HG03064 (cell line): ENCODE results near the gene CKM.
"Not testable (repeated sequence)": the region's sequence is repeated elsewhere in the genome, so short reads cannot be mapped to it uniquely, and the experiment has no call there.

Experiments used
- ATAC-seq: cut with Tn5 transposase; IDR thresholded peaks from one replicate; pipeline ENCODE4 v1.9.1; 2021; ENCODE audit warnings: low read depth; ENCODE audit not compliant: unreplicated experiment

Gene CKM

DNA sequence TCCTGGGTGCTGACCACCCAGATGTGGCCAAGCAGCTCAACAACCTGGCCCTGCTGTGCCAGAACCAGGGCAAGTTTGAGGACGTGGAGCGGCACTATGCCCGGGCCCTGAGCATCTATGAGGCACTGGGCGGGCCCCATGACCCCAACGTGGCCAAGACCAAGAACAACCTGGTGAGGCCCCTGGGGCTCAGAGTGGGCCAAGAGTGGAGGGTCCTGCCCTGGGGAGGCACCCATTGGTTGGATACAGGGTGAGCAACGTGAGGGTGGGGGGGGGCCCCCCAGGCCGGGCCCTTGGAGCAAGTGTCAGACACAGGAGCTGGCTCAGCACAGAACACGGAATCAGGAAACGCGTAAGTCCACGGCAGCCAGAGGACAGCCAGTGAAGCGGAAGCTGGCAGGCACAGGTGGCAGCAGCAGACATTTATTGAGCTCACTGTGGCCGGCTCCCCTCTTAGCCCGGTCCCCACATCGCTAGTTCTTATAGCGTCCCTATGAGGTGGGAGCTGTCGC is 26.8 kb upstream of the CKM start:
- ATAC-seq: no peak

DNA sequence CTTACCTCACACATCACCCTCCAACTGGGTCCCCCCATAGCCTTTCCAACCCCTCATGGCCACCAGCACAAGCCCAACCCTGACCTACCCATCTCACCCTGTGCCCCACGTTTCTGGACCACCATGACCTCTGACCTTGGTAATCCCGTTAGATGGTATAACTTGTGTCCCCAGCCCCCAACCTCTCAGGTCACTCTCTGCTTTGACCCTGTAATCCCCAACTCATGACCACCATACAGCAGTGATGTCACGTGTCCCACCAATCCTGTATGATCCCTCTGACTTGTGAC is 26.4 kb upstream of the CKM start:
- ATAC-seq: no peak

DNA sequence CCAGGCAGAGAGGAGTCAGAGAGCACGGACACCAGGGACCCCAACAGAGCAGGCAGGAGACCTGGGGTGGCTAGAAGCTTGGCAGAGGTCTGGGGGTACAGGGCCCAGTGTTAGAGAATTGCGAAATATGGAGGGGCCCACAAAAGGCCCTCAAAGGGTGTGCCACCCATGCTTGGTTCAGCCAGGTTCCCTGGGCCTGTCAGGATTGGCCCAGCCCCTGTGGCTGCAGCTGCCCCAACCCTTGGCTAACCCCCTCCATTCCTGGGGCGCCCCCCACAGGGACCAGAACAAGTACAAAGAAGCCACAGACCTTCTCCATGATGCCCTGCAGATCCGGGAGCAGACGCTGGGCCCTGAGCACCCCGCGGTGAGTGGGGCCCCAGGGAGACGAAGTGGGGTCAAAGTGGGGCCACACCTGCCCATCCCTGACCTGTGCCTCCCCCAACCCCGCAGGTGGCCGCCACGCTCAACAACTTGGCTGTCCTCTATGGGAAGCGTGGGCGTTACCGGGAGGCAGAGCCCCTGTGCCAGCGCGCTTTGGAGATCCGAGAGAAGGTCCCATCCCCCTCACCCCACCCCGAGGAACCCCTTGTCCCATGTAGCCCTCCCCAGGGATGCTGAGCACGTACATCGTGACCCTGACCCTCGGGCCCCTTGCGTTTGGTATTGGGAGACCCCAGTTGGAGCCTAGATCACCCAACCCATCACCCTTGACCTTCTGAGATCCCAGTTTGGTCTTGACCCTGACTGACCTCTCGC is 25.9 kb upstream of the CKM start:
- no peak for ATAC-seq

DNA sequence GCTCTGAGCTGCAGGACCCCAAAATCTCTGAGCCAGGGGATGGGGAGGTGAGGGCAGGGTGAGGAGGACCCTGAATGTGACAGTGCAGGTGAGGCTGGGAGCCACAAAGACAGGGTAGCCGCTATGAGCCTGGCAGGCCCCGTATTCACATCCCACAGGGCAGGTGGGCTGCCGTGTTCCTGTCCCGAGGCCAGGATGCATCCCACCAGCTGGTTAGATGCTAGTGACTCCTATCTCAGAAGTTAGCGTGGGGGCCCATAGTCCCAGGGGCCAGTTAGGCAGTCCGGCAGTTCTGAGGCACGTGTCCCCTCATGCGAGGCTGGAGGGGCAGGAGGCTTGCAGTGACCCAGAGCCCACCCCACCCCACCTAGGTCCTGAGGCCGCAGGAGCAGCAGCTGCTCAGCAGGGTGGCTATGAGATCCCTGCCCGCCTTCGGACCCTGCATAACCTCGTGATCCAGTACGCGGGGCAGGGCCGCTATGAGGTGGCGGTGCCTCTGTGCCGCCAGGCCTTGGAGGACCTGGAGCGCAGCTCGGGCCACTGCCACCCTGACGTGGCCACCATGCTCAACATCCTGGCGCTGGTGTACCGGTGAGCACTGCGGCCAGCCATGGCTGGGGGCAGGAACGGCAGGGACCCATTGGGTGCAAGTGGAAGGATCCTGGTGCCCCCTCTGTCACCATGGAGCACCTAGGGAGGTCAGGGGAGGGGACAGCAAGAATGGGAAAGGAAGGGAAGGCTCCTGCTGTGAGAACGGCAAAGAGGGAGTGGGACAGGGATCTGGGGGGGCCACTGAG is 25.1 kb upstream of the CKM start:
- no peak for ATAC-seq

DNA sequence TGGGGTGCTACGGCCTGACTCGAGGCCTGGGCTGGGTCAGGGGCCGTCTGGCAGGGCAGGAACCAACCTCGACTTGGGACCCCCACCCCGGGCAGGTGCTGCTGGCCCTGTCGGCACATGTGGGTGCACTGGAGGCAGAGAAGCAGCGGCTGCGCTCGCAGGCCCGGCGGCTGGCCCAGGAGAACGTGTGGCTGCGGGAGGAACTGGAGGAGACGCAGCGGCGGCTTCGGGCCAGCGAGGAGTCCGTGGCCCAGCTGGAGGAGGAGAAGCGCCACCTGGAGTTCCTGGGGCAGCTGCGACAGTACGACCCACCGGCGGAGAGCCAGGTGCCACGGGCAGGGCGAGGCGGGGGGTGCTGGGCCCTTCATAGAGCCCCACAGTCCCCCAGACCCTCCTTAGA is 23.8 kb upstream of the CKM start:
- ATAC-seq: no peak

DNA sequence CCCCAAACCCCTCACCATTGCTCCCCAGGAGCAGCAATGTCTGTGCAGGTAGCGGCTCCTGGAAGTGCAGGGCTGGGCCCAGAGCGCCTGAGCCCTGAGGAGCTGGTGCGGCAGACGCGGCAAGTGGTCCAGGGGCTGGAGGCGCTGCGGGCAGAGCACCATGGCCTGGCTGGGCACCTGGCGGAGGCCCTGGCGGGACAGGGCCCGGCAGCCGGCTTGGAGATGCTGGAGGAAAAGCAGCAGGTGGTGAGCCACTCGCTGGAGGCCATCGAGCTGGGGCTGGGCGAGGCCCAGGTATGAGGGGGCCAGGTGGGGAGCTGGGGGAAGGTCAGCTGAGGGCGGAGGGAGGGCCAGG is 22.8 kb upstream of the CKM start:
- ATAC-seq: no peak

DNA sequence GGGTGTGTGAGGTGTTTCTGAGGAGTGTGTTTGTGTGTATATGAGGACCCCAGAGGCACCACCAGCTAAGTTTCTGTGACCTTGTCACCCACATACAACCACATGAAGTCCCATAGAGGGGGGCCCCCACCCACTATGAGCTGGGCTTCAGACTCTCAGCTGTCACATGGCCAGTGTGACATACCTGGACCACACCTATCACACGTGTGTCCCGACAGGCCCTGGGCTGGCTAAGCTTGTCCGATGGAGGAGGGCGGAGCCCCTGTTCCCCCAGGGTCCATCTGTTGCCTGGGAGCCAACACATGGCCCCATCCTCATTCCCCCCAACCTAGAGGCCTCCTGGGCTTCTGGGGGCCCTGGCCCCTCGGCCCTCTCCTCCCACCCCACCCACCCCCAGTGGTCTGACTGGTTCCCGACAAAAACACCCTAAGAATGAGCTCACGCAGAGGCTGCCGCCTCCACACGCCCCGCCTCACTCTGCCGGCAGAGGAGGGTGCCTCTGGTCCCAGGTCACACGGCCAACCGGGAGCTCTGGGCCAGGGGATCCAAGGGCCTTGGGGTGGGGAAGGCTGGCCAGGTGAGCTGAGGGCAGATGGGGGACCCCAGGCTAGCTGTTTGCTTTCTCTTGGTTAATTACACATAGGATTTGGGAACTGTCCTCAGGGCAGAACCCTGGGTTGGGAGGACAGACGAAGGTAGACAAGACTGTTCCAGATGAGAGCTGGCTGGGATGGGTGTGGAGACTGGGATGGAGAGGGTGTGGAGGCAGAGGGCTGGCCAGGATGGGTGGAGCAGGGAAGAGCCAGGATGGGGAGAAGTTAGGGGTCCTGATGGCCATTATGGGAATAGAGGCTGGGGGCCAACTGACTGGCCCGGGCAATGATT is 22.2 kb upstream of the CKM start:
- ATAC-seq: no peak

DNA sequence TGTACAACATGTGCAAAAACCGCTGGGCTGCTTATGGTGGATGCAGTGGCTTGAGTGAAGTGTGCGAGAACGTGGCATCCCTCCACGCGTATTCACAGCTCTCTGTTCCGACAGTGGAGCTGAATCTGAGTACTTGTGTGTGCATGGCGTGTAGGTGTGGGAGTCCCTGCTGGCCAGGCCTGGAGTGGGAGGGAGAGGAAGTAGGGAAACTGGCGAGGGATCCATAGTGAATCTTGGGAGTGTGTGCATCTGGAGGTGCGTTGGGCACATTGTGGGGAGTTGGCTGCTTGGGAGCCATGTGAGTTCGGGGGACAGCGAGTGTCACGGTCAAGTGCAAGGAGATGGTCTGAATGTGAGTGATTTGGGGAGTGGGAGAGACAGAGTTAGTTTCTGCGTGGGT is 20.2 kb upstream of the CKM start:
- ATAC-seq: no peak

DNA sequence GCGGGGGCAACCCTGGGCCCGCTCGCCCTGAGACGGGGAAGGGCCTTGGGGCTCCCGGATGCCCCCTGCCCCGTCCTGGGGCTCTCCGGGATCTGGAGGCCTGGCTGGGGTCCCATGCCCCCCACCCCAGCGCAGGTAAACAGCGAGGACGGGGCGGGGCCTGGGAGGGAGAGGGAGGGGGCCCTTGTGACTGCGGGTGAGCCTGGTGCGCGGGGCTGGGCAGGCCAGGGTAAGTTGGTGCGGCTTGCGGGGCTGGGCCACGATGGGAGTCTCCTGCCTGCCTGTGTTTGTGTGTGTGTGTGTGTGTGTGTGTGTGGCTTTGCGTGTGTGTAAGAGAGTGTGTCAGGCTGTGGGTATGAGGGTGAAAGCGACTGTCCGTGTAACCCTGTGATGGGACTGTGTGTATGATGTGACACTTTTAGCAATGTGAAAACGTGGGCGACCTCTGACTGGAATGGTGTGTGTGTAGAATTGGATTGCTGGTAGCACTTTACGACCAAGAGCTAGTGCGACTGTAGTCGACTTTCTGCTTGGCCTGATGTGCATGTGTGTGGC is 18.3 kb upstream of the CKM start:
- no peak for ATAC-seq

DNA sequence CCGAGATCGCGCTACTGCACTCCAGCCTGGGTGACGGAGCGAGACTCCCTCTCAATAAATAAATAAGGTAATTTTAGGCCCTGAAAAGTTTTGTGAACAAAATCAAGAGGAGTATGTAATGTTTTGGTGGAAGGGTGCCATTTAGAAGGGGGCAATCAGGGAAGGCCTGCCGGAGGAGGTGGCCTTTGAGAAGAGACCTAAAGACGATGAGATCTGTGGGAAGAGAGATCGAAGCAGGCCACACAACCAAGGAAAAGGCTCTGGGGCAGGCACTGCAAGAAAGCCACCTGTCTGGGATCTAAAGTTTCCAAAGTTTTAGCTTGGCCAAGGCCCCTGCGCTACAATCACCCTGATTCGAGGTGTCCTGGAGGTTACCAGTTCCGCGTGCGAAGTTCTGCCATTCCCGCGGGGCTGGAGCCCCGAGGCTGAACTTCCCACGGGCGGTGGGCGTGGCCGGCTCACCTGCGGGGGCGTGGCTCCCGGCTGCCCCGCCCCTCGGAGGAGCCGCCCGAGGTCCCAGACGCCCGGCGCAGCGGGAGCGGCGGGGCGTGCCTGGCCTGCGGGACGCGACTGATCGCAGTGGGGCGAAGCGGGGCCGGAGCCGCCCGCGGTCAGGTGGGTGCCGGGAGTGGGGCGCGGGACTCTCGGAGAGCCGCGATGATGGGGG is 17.7 kb upstream of the CKM start, which contains the start of gene KLC3:
TSS of gene KLC3 (plus strand) at position 519 of the 667 bp plus-strand sequence. CDS start 4,792 bp downstream, outside the sequence.
- no peak for ATAC-seq

DNA sequence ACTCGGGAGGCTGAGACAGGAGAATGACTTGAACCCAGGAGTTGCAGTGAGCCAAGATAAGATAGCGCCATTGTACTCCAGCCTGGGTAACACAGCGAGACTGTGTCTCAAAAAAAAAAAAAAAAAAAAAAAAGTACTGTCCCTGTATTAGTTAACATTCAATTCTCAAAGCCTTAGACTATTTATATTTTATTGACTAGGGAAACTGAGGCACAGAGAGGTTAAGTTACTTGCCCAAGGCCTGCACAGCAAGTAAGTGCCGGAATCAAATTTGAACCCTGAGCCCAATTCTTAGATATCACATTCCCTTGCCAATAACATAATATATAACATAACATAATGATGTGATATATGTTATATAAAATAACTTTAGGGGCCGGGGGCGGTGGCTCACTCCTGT is 17.0 kb upstream of the CKM start:
- ATAC-seq: no peak

DNA sequence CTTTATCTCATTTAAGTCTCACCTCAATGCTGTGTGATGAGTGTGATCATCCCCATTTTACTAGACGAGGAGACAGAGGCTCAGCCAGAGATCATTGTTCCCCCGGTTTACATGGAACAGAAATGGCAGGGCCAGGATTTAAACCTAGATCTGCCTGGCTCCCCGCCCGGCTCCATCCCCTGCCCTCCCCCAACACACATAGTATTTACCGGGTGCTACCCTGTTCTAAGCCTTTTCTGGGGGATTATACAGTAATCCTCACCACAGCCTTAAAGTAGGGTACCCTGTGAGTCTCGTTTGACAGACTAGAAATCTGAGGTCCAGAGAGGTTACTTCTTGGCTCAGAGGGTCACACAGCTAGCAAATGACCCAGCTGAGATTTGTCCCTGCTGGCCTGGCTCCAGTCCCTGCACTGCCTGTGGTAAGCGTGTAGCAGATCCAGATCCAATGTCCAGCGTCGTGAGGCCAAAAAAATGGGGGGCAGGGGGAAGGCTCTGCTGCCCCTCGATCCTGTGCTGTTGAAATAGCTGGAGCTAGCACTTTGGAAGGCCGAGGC is 14.1 kb upstream of the CKM start:
- no peak for ATAC-seq

DNA sequence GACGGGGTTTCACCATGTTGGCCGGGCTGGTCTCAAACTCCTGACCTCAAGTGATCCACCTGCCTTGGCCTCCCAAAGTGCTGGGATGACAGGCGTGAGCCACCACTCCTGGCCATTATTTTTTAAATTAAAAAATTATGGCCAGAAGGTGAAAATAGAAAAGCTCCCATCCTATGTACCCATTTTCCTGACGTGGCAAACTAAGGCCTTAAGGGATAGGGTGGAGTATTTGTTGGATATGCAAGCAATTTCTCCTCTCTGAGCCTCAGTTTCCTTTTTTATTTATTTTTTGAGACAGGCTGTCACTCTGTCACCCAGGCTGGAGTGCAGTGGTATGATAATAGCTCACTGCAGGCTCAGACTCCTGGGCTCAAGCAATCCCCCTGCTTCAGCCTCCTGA is 12.2 kb upstream of the CKM start:
- not testable (repeated sequence) for ATAC-seq

DNA sequence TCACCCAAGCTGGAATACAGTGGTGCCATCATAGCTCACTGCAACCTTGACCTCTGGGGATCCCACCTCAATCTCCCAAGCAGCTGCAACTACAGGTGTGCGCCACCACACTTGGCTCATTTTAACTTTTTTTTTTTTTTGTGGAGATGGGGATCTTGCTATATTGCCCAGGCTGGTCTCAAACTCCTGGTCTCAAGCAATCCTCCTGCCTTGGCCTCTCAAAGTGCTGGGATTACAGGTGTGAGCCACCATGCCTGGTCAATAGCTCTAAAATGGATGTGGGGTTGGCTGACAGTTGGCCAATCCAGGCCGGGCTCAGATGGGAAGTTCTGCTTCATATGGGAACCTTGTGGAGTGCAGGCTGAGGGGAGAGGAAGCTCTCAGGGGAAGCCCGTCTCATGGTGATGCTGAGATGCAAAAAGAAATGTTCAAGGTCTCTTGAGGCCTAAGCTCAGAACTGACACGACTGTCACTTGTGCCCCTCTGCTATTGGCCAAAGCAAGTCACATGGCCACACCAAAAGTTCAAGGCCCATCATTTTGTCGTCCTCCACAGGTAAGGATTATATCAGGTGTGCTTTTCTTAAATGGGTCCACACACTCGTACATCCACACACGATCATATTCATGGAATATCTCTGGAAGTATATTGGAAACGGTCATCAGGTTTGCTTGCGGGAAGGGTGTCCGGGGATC is 11.1 kb upstream of the CKM start:
- no peak for ATAC-seq

DNA sequence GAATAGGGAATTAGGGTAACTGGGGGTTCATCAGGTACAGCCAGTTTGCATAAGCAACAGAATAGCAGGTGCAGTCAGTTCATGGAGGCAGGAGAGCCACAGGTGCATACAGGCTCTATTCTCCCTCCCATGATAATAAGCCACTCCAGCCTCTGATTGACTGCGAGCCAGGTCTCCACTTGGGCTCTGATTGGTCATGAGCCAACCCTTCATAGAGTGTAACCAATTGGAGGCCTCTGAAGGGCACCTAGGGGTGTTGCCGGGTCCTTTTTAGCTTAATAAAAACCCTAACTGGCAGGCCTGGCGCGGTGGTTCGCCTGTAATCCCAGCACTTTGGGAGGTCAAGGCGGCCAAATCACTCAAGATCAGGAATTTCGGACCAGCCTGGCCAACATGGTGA is 8.7 kb upstream of the CKM start:
- ATAC-seq: no peak

DNA sequence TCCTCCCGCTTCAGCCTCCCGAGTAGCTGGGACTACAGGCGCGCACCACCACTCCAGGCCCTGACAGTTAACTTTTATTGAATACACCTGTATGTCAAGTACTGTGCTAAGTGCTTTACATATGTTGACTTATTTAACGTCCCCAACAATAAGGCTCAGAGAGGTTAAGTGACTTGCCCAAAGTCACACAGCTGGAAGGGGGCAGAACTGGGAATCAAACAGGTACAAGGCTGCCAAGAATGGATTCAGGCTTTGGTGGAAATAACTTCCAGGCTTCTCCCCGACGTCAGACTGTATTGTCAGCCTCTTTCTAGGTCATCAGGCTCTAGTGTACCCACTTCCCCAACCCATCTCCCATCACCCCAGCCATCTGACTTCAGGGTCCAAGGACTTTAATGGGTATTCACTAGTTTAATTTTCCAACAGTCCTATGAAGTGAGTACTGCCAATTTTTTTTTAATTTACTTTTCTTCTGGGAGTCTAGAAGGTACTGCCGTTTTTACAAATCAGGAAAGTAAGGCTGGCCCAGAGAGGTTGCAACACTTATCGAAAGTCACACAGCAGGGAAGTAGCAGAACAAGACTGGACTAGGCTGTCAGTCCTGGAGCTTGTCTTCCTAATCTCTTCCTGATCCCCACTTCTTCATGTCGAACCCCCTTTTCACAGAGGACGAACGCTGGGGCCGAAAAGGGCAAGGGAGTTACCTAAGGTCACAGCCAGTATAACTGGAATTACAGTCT is 4.9 kb upstream of the CKM start:
- no peak for ATAC-seq

DNA sequence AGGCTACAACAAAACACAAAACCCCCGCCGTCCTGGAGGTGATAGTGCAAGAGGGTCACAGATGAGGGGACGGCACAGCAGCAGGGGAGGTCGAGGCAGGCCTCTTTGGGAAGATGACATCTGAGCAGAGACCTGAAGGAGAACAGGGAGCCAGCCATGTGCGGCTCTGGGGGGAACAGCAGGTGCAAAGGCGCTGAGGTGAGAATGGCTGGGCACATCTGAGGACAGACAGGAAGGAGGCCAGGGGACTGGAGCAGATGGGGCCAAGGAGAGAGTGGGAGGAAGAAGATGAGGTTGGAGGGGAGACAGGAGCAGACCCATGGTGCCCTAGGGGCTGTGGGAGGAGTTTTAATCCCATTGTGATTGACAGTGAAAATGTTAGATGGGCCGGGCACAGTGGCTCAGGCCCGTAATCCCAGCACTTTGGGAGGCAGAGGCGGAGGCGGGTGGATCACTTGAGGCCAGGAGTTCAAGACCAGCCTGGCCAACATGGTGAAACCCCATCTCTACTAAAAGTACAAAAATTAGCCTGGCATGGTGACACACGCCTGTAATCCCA is 1.8 kb upstream of the CKM start:
- no peak for ATAC-seq

DNA sequence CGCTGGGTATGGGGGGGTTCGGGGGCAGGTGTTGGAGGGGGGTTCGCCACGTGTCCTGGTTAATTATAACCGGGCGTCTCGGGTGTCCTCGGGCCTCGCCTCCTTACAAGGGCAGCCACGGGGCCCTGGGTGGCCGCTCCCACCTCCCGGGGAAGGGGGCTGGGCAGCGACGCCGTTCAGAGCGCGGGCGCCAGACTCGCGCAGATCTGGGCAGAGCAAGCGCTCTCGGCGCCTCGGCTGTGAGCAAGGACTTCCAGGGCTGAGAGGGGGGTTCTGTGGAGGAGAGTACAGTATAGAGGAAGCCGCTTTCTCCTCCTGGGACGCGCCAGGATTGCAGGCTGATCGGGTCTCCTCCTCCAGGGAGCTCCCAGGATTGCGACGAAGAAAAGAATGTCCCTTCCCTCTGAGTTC is 1.0 kb upstream of the CKM start:
- ATAC-seq: no peak
